NCI-H1092 (cell line): ENCODE data around the gene NT5C3A.

ENCODE experiments used
- DNase-seq: peaks from one replicate; lab custom pipeline; 2025; lab: John Stamatoyannopoulos, UW

Gene NT5C3A

DNA sequence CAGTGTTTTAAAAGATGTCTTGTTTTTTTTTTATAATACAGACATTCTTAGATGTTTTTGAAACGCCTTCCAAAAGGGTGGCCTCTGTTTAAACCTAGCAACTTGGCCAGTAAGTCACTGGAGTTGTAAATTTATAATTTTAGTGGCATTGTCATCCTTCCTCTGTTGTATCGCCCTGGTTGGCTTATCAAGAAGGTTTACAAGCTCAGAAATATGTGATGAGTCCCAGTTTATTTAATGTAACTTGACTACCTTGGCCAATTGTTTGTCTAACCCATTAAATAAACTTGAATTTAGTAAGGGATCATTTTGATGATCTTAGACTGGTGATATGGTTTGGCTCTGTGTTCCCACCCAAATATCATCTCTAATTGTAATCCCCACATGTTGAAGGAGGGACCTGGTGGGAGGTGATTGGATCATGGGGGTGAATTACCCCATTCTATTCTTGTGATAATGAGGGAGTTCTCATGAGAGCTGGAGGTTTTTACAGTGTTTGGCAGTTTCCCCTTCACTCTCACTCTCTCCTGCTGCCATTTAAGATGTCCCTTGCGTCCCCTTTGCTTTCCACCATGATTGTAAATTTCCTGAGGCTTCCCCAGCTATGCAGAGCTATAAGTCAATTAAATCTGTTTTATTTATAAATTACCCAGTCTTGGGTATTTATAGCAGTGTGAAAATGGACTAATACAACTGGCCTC is 13.4 kb upstream of the NT5C3A start:
- DNase-seq: no peak

DNA sequence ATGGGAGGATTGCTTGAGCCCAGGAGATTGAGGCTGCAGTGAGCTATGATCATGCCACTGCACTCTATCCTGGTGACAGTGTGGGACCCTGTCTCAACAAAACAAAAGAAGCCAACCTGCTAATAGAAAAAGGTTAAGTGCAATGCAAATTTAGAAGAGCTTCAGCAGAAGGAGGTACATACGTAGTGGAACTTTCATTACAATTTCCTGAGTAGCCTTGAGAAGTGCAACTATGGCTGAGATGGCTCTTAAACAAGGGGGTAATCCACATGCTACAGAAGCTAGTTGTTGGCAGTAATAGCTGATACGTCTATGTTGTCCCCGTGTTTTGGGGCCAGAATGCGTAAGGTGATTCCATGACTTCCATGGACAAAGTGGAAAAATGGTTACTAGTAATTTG is 10.7 kb upstream of the NT5C3A start:
- DNase-seq: no peak

DNA sequence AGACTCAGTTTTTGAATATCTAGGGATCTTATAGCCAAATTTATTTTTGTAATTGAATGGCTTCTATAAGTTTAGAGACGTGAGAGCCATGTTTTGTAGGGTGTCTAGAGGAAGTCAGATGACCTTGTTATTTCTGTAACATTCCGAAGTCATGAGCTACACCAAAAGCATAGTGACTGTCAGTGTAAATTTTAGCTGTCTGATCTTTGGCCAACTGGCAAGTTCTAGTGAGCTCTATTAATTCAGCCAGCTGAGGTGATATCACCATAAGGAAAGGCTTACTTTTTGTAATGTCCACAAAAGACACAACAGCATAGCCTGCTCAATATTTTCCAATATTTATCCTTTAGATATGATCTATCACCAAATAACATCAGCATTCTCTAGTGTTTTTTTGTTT is 9.9 kb upstream of the NT5C3A start:
- DNase-seq: no peak

DNA sequence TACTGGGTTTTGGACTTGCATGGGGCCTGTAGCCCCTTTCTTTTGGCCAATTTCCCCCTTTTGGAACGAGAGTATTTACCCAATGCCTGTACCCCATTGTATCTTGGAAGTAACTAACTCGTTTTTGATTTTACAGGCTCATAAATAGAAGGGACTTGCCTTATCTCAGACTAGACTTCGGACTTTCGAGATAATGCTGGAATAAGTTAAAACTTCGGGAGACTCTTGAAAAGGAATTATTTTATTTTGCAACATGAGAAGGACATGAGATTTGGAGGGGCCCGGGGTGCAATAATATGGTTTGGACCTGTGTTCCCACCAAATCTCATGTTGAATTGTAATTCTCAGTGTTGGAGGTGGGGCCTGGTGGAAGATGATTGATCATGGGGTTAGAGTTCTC is 8.3 kb upstream of the NT5C3A start:
- no peak for DNase-seq

DNA sequence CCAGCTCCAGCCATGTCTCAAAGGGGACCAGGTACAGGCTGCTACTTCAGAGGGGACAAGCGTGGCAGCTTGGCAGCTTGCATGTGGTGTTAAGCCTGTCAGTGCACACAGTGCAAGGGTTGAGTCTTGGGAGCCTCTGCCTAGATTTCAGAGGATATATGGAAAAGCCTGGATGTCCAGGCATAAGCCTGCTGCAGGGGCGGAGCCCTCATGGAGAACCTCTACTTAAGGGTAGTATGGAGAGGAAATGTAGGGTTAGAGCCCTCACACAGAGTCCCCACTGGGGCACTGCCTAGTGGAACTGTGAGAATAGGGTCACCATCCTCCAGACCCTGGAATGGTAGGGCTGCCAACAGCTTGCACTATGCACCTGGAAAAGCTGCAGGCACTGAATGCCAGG is 7.7 kb upstream of the NT5C3A start:
- no peak for DNase-seq

DNA sequence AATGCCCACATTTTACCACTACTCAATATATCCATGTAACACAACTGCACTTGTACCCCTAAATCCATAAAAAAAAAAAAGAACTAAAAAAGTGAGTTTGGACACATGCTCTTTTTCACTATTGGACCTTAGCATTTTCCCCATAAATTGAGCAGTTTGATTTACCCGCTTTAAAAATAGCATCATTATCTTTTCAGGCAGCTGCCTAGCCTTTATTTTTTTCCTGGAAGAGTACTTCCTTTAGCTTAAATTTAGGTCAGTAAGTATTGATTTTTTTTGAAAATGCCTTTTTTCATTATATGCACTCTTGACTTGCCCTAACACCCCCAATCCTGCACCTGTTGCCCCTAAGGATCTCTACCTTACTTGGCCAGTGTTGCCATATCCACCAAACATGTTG is 5.3 kb upstream of the NT5C3A start:
- no peak for DNase-seq

DNA sequence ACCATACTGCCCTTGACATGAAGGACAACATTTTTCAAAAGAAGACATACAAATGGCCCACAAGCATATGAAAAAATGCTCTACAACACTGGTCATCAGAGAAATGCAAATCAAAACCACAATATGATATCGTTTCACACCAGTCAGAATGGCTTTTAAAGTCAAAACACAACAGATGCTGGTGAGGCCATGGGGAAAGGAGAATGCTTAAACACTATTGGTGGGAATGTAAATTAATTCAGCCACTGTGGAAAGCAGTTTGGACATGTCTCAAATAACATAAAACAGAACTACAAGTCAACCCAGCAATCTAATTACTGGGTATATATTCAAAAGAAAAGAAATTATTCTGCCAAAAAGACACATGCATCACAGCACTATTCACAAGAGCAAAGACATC is 4.2 kb upstream of the NT5C3A start:
- DNase-seq: no peak

DNA sequence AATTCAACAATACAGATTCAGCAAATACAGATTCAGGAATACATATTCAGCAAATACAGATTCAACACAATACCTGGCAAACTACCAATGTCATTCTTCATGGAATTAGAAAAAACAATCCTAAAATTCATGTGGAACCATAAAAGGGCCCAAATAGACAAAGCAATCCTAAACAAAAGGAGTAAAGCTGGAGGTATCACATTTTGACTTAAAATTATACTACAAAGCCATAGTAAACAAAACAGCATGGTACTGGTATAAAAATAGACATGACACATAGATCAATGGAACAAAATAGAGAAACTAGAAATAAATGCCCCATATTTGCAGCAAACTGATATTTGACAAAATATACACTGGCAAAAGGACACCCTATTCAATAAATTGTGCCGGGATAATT is 3.4 kb upstream of the NT5C3A start:
- no peak for DNase-seq

DNA sequence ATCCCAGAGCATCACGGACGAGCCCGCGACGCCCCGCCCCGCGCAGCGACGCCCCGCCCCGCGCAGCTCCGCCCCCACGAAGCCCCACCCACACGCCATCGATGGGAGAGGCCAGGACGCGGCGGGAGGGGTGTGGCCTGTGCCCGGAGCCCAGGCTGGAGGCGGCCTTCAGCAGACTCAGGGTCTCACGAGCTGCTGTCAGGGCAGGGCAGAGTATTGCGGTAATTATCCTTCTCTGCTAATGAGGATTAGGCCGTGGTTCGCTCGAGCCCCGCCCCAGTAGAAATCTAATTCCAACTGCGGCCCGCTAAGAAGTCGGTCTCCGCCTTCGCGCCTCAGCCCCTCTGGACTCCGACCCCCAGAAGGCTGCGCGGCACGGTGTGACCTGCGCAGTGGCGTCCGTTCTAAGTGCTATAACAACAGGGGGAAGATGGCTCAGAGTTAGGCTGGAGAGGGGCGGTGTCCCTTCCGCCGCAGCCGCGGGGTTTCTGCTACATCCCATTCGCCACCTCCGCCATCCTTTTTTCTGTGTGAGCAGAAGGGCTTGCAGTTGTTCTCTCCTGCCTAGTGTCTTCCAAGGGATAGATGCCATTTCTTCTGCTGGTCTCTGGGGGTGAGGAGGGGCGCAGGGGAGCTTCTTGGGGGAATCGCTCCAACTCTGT is 337 bp upstream of the NT5C3A start:
- DNase-seq: peak; percentile 94

DNA sequence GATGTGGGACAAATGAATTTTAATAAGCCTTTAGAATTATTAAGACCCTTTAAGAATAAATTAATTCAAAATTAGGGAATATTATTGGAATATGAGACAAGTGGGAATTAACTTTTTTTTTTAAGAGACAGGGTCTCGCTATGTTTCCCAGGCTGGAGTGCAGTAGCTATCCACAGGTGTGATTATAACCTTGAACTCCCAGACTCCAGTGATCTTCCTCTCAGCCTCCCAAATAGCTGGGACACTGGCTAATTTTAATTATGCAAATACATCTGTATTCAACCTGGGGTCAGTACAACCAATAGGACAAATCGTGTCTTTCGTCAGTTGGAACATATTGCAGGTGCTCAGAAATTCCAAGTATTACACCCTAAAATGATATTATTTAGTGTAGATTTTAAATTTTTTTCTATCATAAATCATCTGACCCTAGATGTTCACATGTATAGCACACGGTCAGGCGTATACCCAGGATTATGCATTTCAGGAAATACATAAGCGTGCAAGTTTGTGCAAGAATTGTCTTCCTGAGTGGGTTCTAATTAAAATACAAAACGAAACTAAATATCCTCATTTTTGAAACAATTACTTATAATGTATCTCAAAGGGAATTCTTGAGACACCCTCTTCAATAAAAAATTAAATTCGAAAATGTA is 1.2 kb downstream of the NT5C3A start:
- DNase-seq: no peak

DNA sequence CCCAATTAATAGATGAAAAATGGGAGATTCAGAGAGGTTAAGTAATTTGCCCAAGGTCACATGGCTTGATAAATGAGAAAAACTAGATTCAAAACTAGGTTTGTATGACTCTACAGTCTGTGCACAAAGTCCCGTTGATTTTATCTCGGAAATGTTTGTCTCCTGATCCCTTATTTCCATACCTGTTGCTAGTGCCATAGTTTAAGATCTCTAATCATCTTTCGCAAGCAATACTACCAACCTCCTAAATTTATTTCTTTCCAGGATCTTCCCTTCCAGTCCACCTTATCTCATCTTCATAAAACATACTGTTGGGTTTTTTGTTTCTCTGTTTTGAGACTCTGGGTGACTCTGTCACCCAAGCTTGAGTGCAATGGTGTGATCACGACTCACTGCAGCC is 2.9 kb downstream of the NT5C3A start:
- DNase-seq: no peak

DNA sequence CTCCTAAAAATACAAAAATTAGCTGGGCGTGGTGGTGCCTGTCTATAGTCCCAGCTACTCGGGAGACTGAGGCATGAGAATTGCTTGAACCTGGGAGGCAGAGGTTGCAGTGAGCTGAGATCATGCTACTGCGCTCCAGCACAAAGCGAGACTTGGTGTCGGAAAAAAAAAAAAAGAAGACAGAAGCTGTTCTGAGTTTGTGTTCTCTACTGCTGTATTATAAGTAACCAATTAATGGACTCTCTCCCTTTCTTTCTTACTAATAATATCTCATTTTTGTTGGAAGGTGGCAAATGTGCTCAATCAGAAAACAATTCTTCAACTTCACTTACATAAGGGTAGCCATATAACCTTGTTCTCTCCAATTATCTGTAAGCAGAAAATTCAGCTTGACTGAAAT is 7.4 kb downstream of the NT5C3A start:
- DNase-seq: no peak

DNA sequence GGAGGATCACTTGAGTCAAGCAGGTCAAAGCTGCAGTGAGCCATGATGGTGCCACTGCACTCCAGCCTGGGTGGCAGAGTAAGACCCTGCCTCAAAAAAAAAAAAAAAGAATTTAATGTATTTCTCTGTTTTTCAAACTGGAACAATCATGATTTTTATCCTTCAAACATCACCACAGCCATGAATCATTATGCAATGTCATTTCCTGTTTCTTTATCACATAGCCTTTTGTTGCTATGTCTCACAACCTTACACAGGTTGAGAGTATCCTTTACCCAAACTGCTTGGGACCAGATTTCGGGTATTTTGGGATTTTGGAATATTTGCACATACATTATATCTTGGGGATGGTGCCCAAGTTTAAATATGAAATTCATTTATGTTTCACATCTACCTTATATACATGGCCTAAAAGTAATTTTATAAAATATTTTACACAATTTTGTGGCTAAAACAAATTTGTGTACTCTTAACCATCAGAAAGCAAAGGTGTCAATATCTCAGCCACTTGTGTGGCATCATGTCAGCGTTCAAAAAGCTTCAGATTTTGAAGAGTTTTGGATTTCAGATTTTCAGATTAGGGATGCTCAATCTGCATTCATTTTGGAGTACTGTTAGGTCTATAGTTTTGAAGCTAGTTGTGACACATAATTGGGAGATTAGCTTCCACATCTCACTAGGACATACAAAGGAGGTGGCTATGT is 8.2 kb downstream of the NT5C3A start:
- no peak for DNase-seq

DNA sequence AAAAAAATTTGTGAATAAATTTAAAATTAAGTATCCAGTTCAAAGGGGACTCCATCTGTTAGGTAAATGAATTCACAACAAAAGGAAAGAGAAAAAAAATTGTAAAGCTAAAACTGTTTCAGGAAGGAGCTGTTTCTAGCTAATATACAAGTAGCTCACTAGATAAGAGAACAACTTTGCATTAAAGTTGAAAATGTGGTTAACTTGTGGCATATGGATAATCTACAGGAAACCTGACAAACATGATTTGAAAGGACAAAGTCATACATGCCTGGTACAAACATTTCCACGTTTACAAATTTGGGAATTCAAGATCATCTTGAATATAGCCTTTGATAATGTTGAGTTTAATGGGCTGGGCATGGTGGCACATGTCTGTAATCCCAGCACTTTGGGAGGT is 8.9 kb downstream of the NT5C3A start:
- DNase-seq: no peak

DNA sequence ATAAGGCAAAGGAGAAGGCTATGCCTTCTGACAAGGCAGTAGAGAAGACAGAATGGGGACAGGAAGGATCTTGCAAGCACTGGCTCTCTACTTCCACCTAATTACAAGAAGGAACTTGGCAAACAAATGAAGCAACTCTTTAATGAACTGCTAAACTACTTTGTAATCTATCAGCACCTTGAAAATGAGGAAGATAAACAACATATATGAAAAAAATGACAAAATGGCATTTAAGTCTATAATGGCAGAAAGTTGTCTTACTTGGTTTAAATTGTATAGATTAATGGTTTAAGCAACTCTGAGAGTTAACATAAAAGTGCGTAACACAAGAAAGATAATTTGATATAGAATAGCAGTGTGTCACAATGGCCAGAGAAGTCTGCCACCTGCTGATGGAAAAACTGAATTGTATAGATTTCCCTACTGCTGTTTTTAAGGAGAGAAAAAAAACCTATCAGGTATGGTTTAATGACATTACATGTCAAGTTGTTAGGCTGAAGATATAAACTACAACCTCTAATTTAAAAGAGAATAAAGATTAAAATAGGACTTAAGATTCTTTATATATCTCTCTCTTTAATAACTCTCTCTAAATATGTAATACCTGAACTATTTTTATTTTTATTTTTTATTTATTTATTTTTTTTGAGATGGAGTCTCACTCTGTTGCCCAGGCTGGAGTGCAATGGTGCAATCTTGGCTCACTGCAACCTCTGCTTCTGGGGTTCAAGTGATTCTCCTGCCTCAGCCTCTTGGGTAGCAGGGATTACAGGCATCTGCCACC is 11.8 kb downstream of the NT5C3A start:
- no peak for DNase-seq

DNA sequence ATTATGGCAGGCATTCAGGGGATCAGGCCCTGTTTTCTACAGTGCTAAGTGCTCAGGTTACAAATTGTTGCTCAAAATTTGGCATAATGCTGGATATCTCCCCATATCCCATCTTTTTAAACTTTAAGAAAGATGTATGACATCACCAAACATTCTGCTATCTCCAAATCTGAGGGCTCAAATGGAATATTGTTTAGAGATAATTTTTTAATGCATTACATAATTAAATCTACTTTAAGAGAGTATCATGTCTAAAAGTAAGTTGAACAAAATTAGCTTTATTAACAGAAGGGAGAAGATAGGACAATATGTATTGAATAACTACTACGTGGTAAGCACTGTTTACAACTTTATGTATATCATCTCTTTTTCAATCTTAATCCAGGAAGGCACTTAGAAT is 13.9 kb downstream of the NT5C3A start:
- no peak for DNase-seq

DNA sequence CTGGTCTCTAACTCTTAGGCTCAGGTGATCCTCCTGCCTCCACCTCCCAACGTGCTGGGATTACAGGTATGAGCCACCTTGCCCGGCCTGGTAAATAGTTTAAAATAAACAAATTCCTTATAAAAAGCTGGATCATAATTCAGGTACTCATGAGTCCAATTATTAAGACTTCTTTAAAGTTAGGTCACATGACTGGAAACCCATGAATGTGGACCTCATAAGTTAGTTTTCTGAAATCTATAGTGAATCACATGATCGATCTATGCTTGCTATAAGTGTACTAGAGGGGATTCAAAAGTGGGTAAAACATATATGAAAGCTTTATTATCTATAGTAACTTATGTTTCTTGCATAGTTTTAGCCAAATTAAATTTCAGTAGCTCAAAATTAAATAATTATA is 14.3 kb downstream of the NT5C3A start:
- DNase-seq: no peak

DNA sequence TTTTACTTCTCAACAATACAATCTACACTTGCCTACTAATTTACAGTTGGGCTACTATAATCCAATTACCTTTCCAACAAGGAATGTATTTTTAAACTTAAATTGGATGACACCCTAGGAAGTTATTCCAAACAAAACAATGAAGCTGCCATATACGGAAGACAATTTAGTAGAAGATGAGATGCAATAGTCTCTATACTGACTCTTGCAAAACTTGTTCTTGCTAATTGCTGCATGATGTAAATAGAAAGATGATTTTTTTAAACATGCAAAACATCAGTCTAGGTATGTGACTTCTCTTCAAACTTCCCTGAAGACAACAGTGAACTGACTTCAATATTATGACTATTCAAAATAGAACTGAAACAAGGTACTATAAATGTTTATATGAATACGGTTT is 17.6 kb downstream of the NT5C3A start:
- no peak for DNase-seq

DNA sequence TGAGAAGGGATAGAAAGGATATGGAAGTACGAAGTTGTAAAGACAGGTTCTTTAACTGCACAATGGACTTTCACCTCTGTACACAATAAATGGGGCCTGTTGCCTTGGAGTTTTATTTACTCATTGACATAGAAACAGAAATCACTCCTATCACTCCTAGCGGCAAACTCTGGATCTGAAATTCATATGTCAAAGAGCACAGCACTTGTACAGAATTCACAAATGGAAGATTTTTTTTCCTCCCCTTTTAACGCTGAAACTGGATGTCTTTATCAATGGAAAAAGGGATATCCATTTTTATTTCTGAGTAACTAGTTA is 18.2 kb downstream of the NT5C3A start:
- no peak for DNase-seq

DNA sequence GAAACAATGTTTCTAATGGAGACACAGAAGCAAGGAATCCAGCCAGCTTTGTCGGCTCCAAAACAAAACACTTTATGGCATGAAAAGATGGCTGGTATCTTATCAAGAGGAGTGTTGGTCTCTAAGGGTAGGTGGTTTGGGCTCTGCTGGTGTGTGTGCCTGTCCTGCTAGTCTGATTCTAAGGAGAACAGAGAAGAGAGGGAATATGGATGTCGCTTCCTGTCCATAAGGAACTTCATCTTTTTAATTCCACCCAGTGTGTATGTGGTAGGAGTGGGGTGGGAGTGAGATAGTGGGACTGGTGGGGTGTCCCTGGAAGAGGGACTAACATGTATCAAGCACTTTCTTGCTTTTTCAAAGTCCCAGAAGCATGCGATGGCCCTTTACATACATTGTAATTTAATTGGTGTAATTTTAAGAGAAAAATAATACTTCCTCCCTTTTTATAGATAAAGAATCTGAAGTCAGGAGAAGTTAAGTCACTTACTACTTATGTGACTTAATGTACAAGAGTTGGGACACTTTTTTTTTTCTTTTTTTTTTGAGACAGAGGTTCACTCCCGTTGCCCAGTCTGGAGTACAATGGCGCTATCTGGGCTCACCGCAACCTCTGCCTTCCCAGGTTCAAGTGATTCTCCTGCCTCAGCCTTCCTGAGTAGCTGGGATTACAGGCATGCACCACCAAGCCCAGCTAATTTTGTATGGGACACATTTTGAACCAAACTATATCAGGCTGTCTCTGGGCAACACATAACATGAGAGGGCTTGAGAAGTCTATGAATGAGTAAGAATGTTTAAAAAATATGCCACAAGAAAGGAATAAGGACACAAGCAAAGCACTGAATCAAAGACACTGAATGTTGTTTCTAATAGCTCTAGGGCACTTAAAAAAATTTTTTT is 18.8 kb downstream of the NT5C3A start:
- DNase-seq: no peak
